ENCODE data around the gene PRSS36.

Gene PRSS36

DNA sequence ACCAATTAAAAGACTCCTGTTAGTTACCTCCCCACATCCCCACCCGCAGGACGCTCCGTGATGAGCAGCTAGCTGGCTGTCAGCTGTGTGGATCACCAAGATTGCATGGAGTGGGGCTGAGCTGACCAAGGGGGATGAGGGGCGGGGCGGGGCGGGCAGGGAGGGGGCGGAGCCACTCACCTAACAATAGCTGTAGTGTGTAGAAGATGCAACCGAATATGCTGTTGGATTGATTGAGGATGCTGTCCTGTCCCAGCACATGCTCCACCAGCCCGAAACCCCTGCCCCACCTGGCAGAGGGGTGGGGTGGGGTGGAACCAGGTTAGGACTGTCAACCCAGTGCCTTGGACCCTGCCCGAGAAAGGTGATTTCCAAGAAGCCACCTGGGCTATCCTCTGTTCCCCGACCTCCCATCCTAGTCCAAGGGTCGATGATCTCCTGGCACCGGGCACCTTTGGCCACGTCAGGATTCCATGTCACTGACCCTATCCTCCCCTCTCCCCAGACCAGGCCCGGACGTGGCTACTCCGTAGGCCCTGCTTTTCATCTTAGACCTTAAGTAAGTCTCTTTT lies 56.6 kb downstream of the PRSS36 start:
- peaks cover 0 to 18% of the 10 kb centered on the region in 2 donors for H3K36me3 ChIP-seq (ENCODE audit: control insufficient read depth in 2 of 2, insufficient read depth in 2 of 2, low read length in 2 of 2)
- peaks cover 12% of the 10 kb centered on the region for H3K4me1 ChIP-seq (ENCODE audit: control insufficient read depth, insufficient read depth, low read length)
- no peak overlapping the region for H3K27ac ChIP-seq (ENCODE audit: low read length)
- peak overlapping the region in 1 of 2 donors; percentile 94 for H3K4me3 ChIP-seq (ENCODE audit: low read length in 2 of 2)
- no peaks in the 10 kb centered on the region for H3K27me3 ChIP-seq (ENCODE audit: control insufficient read depth in 1 of 2, insufficient read depth in 2 of 2, low read length in 2 of 2)
- no peaks in the 10 kb centered on the region for H3K9me3 ChIP-seq (ENCODE audit: control insufficient read depth in 2 of 2, low read length in 2 of 2)
- peak overlapping the region; percentile 33 to 36 for H3K9ac ChIP-seq (ENCODE audit: low read length in 2 of 2)

DNA sequence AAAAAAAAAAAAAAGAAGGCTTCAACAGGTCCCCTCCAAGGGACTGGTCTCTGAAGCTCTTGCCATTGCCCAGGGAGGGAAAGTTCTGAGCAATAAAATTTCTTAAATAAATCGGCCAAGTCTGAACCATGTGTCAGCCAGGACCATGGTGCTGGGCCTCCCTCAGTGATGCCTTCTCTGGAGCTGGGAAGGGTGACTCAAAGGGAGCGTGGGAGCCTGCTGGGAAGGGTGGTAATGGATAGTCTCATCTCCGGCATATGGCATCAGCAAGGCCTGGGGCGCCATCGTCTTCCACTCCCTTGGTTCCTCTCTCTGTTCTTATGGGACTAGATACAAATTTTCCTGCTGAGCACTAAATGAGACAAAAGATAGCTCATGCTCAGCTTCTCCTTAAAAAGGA lies 57.5 kb downstream of the PRSS36 start:
- no peak overlapping the region for H3K4me3 ChIP-seq (ENCODE audit: low read length in 2 of 2)
- H3K27me3 ChIP-seq (ENCODE audit: control insufficient read depth in 1 of 2, insufficient read depth in 2 of 2, low read length in 2 of 2): no peaks in the 10 kb centered on the region
- H3K9me3 ChIP-seq (ENCODE audit: control insufficient read depth in 2 of 2, low read length in 2 of 2): no peaks in the 10 kb centered on the region

DNA sequence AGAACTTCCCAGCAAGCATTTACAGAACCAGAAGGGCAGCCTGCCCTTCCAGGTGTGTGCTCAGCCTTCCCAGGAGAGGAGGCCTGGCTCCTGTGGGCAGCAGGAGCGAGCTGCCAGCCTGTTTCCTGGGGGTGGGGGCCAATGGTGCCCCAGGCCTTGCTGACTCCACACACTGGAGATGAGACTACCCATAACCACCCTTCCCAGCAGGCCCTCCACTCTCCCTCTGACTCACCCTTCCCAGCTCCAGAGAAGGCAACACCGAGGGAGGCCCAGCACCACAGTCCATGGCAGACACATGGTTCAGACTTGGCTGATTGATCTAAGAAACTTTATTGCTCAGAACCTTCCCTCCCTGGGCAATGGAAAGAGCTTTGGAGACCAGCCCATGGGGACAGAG lies 59.3 kb downstream of the PRSS36 start:
- no peaks in the 10 kb centered on the region for H3K9me3 ChIP-seq (ENCODE audit: control insufficient read depth in 2 of 2, low read length in 2 of 2)
- H3K36me3 ChIP-seq (ENCODE audit: control insufficient read depth in 2 of 2, insufficient read depth in 2 of 2, low read length in 2 of 2): peaks cover 1 to 18% of the 10 kb centered on the region in 2 donors
- peaks cover 10% of the 10 kb centered on the region for H3K4me1 ChIP-seq (ENCODE audit: control insufficient read depth, insufficient read depth, low read length)
- no peaks in the 10 kb centered on the region for H3K27me3 ChIP-seq (ENCODE audit: control insufficient read depth in 1 of 2, insufficient read depth in 2 of 2, low read length in 2 of 2)
- H3K9ac ChIP-seq (ENCODE audit: low read length in 2 of 2): no peak overlapping the region
- no peak overlapping the region for H3K27ac ChIP-seq (ENCODE audit: low read length)
- H3K4me3 ChIP-seq (ENCODE audit: low read length in 2 of 2): no peak overlapping the region

More for the DNA sequence above, 57.5 kb downstream of the PRSS36 start:
- Histone ChIP-seq H3K36me3 (ENCODE audit: control insufficient read depth in 2 of 2, insufficient read depth in 2 of 2, low read length in 2 of 2) (peaks cover 0 to 18% of the 10 kb centered on the region in 2 donors), H3K9ac (ENCODE audit: low read length in 2 of 2) (peak overlapping the region in 1 of 2 donors; percentile 5), H3K4me1 (ENCODE audit: control insufficient read depth, insufficient read depth, low read length) (peaks cover 12% of the 10 kb centered on the region), H3K27ac (ENCODE audit: low read length) (no peak overlapping the region)

DNA sequence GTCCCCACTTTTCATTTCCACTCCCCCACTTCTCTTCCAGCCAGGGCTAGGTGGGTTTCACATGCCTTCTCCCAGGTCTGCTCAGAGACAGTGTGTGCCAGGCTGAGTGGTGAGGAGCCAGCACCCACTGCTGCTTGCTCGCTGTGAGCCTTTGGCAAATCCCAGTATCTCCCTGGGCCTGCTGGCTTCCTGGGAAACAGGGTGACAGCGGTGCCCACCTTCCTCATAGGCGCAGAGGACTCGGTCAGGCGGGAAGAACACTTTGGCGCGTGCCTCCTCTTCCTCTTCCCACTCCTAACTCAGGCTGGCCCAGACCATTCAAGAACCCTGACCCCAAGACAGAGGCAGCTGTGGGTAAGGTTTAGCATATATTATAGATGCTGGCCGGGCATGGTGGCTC lies 60.7 kb downstream of the PRSS36 start:
- H3K36me3 ChIP-seq (ENCODE audit: control insufficient read depth in 2 of 2, insufficient read depth in 2 of 2, low read length in 2 of 2): peaks cover 9 to 20% of the 10 kb centered on the region in 2 donors
- no peak overlapping the region for H3K4me3 ChIP-seq (ENCODE audit: low read length in 2 of 2)
- no peak overlapping the region for H3K27ac ChIP-seq (ENCODE audit: low read length)
- H3K27me3 ChIP-seq (ENCODE audit: control insufficient read depth in 1 of 2, insufficient read depth in 2 of 2, low read length in 2 of 2): no peaks in the 10 kb centered on the region
- peaks cover 5% of the 10 kb centered on the region for H3K4me1 ChIP-seq (ENCODE audit: control insufficient read depth, insufficient read depth, low read length)
- no peaks in the 10 kb centered on the region for H3K9me3 ChIP-seq (ENCODE audit: control insufficient read depth in 2 of 2, low read length in 2 of 2)
- H3K9ac ChIP-seq (ENCODE audit: low read length in 2 of 2): no peak overlapping the region

Measured in stomach smooth muscle (tissue), 2 donors.